ENCODE data around the gene GSE1.

GSE1 gene

DNA sequence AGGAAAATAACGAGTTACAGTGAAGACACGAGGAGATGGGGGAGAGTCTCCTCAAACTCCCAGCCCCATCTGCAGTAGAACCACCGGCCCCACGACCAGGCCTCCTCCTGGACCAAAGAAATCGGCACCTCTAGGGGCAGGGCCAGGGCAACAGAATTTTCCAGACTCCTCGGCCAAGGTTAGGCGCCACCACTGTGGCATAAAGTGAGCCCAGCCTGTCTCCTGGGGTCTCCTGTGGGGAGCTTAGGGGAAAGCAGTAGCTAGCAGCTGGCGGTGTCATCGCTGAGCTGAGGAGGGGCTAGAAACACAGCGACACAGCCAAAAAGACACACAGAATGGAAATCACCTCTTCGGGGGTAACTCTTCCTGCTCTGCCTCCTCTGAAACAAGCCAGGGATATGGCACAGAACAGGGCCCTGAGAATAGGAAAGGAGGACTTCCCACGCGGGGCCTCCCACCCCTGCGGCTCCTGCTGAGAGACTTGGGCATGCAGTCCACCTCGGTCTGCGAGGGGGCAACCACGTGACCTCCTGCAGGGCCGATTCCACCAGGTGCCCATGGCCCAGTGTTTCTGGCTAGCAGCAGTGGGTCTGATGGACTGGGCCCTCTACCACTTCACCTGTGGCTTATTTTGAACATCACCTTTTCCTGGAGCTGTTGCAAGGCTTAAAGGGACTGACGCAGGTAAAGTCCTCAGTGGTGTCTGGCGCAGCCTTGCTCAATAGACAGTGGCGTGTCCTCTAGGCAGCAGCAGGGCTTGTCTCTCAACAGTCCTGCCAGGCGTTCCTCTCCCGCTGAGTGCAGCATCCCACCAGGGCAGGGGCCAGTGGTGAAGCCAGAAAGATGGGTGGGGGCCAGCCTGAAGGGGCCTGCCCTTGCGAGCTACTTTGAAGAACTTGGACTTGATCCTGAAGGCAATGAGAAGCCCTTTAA lies 82.3 kb downstream of the GSE1 start:
- Histone ChIP-seq H3K27ac (no peak overlapping the region), H3K4me3 (no peak overlapping the region)
- no peak for DNase-seq (ENCODE audit: low spot score)
- TF ChIP-seq, protein P1, sequence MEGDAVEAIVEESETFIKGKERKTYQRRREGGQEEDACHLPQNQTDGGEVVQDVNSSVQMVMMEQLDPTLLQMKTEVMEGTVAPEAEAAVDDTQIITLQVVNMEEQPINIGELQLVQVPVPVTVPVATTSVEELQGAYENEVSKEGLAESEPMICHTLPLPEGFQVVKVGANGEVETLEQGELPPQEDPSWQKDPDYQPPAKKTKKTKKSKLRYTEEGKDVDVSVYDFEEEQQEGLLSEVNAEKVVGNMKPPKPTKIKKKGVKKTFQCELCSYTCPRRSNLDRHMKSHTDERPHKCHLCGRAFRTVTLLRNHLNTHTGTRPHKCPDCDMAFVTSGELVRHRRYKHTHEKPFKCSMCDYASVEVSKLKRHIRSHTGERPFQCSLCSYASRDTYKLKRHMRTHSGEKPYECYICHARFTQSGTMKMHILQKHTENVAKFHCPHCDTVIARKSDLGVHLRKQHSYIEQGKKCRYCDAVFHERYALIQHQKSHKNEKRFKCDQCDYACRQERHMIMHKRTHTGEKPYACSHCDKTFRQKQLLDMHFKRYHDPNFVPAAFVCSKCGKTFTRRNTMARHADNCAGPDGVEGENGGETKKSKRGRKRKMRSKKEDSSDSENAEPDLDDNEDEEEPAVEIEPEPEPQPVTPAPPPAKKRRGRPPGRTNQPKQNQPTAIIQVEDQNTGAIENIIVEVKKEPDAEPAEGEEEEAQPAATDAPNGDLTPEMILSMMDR (IDR thresholded peaks at IDR 0.05) = no peak

DNA sequence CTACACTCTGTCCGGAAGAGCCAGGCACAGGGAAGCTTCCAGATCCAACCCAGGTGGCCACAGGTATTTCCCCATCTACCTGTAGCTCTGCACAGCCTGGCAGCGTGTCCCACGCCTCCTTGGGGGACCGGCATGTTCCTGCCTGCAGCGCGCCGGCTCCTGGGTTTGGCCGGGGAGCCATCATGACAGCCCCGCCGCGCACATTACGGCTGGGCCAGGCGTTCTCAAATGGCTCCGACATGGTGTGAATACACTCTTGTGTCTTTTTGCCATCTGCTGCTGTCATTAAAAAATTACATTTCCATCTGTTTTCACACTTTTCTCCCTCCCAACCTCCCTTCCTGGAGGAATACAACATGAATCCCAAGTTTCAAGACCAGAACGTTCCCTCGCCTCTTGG lies 83.7 kb downstream of the GSE1 start:
- DNase-seq (ENCODE audit: low spot score) = no peak
- Histone ChIP-seq H3K27ac (no peak overlapping the region), H3K4me3 (no peak overlapping the region)
- TF ChIP-seq, protein P1 (IDR thresholded peaks at IDR 0.05) = no peak

DNA sequence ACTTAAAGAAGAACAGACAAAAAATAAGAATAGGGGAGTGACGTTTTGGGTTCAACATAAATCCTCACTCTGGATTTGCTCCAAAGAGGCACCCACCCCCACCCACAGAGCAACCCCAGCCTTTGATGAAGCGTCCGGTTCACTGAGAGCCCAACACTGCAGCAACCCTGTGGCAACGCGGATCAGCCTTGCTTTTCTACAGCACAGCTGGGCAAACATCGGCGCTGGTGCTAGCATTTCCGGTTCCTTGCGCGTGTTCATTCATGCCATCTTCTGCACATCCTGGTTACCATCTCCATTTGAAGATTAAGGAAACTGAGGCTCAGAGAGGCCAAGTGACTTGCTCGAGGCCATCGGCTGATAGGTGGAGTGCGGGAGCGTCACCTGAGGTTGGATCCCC lies 84.3 kb downstream of the GSE1 start:
- no peak for DNase-seq (ENCODE audit: low spot score)
- TF ChIP-seq, protein P1 (IDR thresholded peaks at IDR 0.05) = no peak
- Histone ChIP-seq H3K27ac (no peak overlapping the region), H3K4me3 (no peak overlapping the region)

DNA sequence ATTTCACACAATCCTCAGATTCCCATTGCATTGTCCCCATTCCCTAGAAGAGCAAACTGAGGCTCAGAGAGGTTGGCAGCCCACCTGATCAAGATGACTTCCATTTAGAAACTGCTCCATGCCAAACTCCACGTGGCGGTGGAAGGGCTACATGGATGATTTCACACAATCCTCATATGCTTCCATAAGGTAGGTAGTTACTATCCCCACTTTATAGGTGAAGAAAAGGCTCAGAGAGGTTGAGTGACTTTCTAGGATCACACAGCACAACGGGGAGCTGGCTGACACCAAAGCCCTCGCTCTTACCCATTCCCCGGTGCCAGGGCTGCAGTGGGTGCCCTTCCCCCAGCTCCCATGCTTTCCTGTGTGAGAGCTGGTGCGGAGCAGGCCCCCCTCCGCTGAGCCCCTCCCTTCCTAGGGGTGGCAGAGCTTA lies 85.4 kb downstream of the GSE1 start:
- Histone ChIP-seq H3K4me3 (no peak overlapping the region), H3K27ac (no peak overlapping the region)
- TF ChIP-seq, protein P1 (IDR thresholded peaks at IDR 0.05) = no peak
- no peak for DNase-seq (ENCODE audit: low spot score)

DNA sequence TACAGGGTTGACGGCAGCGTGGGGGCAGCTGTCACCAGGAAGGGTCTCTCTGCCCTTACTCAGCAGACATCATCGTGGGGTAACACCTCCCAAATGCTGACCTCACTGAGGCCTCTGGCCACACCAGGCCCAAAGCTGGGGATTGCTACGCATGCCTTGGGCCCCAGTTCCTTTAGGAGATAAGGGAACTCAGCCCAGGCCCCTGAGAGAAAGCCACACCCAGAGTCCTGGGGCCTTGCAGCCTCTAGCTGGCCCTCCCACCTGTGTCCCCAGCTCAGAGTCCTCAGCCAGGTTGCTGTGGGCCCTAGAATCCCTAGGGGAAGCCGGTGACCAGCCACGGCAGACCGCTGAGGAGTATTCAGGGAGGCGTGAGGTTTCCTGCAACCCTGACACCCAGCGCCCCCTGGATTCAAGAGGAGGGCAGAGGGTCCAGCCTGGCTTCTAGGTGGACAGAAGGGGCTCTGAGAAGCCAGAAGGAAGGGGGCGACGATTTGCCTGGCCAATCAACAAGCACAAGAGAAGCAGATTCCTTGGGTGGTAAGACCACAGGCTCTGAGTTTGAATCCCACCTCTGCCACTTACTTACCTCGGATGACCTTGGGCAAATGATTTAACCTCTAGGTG lies 85.9 kb downstream of the GSE1 start:
- no peak overlapping the region for H3K27ac ChIP-seq
- H3K4me3 ChIP-seq = no peak overlapping the region
- no peak for DNase-seq (ENCODE audit: low spot score)
- TF ChIP-seq, protein P1 (IDR thresholded peaks at IDR 0.05) = no peak

DNA sequence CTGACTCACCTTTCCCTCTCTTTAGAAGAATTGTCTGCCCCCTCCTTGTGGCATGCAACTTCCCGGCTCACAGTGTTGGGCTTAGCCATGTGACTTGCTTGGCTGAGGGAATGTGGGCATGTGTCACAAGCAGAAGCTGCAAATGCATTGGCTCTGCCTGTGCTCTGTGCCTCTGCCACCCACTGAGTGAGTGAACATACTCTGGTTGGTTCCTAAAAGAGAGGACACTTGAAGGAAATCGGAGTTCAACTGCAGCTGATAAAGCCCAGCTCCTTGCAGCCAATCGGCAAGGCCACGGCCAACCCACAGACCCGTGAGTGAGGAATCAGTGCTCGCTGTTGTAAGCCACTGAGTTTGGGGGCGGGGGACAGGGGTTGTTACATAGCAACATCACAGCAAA lies 86.5 kb downstream of the GSE1 start:
- TF ChIP-seq, protein P1 (IDR thresholded peaks at IDR 0.05) = no peak
- DNase-seq (ENCODE audit: low spot score) = no peak
- Histone ChIP-seq H3K27ac (no peak overlapping the region), H3K4me3 (no peak overlapping the region)

Measured in coronary artery (tissue), 2 donors.